GM23338 (cell line): ENCODE measurements around the gene LYZ. TPM values are rescaled to one million over a fixed set of nuclear protein-coding genes. Genes with fewer than 3 reads are reported as not detected.

Experiments used
- ATAC-seq: fragments of 200-7000 bp; cut with Tn5 transposase; 3 replicates; pipeline ENCODE4 v1.9.1; 2020
- DNase-seq: peaks from one replicate; pipeline ENCODE4 v3.0.0-alpha.2; 2015; ENCODE audit warnings: low spot score
- H2AFZ ChIP-seq: fragments of 200-600 bp; sonication (generic); 2 replicates; pipeline ENCODE4 v1.8.0; 2016; ENCODE audit warnings: antibody characterized with exemption, mild to moderate bottlenecking, moderate library complexity
- H3F3A ChIP-seq: fragments of 200-600 bp; sonication (generic); replicated peaks from 2 replicates; pipeline ENCODE4 v1.8.0; 2017; ENCODE audit warnings: antibody characterized with exemption, mixed run types, low read depth
- H3K27ac ChIP-seq: fragments of 200-600 bp; sonication (generic); 2 replicates; pipeline ENCODE4 v1.6.1; 2016; ENCODE audit warnings: low read depth
- H3K27me3 ChIP-seq: fragments of 200-600 bp; sonication (generic); 2 replicates; pipeline ENCODE4 v1.8.0; 2016; ENCODE audit warnings: mild to moderate bottlenecking, mixed run types, moderate library complexity; ENCODE audit not compliant: insufficient read depth
- H3K36me3 ChIP-seq: fragments of 200-600 bp; sonication (generic); 2 replicates; pipeline ENCODE4 v1.8.0; 2016; ENCODE audit warnings: mild to moderate bottlenecking; ENCODE audit not compliant: insufficient read depth
- H3K4me1 ChIP-seq: fragments of 200-600 bp; sonication (generic); 2 replicates; pipeline ENCODE4 v1.8.0; 2016; ENCODE audit warnings: mild to moderate bottlenecking, moderate library complexity; ENCODE audit not compliant: insufficient read depth
- H3K4me2 ChIP-seq: fragments of 200-600 bp; sonication (generic); 2 replicates; pipeline ENCODE4 v1.7.1; 2017; ENCODE audit warnings: mixed run types
- H3K4me3 ChIP-seq: fragments of 200-600 bp; sonication (generic); 2 replicates; pipeline ENCODE4 v1.6.1; 2016; ENCODE audit warnings: mixed run types
- H3K79me2 ChIP-seq: fragments of 200-600 bp; sonication (generic); replicated peaks from 2 replicates; pipeline ENCODE4 v1.8.0; 2017; ENCODE audit warnings: mild to moderate bottlenecking; ENCODE audit not compliant: insufficient read depth
- H3K9me2 ChIP-seq: fragments of 200-600 bp; sonication (generic); 2 replicates; pipeline ENCODE4 v1.8.0; 2017; ENCODE audit not compliant: insufficient read depth
- H4K20me1 ChIP-seq: fragments of 200-600 bp; sonication (generic); replicated peaks from 2 replicates; pipeline ENCODE4 v1.8.0; 2017; ENCODE audit warnings: mild to moderate bottlenecking; ENCODE audit not compliant: insufficient read depth
- H3K27ac Mint-ChIP-seq: 2 replicates; pipeline ENCODE4 v1.8.0; 2020; ENCODE audit warnings: inconsistent platforms, mild to moderate bottlenecking, moderate library complexity, mixed read lengths
- H3K27me3 Mint-ChIP-seq: 3 replicates; pipeline ENCODE4 v1.8.0; 2022; ENCODE audit warnings: low read depth, mild to moderate bottlenecking, moderate library complexity, mixed read lengths, inconsistent platforms; ENCODE audit not compliant: insufficient read depth, poor library complexity
- H3K36me3 Mint-ChIP-seq: 3 replicates; pipeline ENCODE4 v1.8.0; 2021; ENCODE audit warnings: low read depth, mild to moderate bottlenecking, inconsistent platforms, moderate library complexity, mixed read lengths
- H3K4me1 Mint-ChIP-seq: 3 replicates; pipeline ENCODE4 v1.8.0; 2020; ENCODE audit warnings: mild to moderate bottlenecking, inconsistent platforms, mixed read lengths
- H3K4me3 Mint-ChIP-seq: 3 replicates; pipeline ENCODE4 v1.8.0; 2021; ENCODE audit warnings: moderate library complexity, mild to moderate bottlenecking, inconsistent platforms, mixed read lengths
- H3K9me3 Mint-ChIP-seq: 3 replicates; pipeline ENCODE4 v1.8.0; 2020; ENCODE audit warnings: moderate library complexity, mild to moderate bottlenecking, inconsistent platforms, mixed read lengths
- CREB1 ChIP-seq: fragments of 250-450 bp; sonication (Bioruptor Pico); IDR thresholded peaks from 2 replicates; pipeline ENCODE4 v1.5.0; 2020; ENCODE audit warnings: low read depth, mild to moderate bottlenecking, moderate library complexity
- CTCF ChIP-seq, 2 experiments: fragments of 200-600 bp in 1 of 2; sonication (generic) in 1 of 2; conservative IDR thresholded peaks; 2 replicates each; pipeline versions ENCODE4 v1.5.1 to v1.6.1; 2016 to 2017; ENCODE audit warnings: antibody characterized with exemption in 2 of 2, low read depth in 2 of 2, mild to moderate bottlenecking in 2 of 2, moderate library complexity in 1 of 2
- ETS1 ChIP-seq: IDR thresholded peaks from 2 replicates; pipeline ENCODE4 v1.6.1; 2016; ENCODE audit warnings: antibody characterized with exemption
- JUNB ChIP-seq: IDR thresholded peaks from one replicate; pipeline ENCODE4 v1.6.1; 2016; ENCODE audit warnings: antibody characterized with exemption; ENCODE audit not compliant: unreplicated experiment
- NANOG ChIP-seq: IDR thresholded peaks from 2 replicates; pipeline ENCODE4 v1.6.1; 2016; ENCODE audit warnings: antibody characterized with exemption, borderline replicate concordance
- POLR2AphosphoS5 ChIP-seq: IDR thresholded peaks from 2 replicates; pipeline ENCODE4 v1.6.1; 2016; ENCODE audit warnings: antibody characterized with exemption, low read depth
- REST ChIP-seq: IDR thresholded peaks from one replicate; pipeline ENCODE4 v1.6.1; 2018; ENCODE audit warnings: antibody characterized with exemption; ENCODE audit not compliant: unreplicated experiment
- STAT1 ChIP-seq: IDR thresholded peaks from one replicate; pipeline ENCODE4 v1.6.1; 2016; ENCODE audit warnings: antibody characterized with exemption; ENCODE audit not compliant: unreplicated experiment
- ZNF114 ChIP-seq: fragments of 250-450 bp; sonication (Bioruptor Pico); IDR thresholded peaks from 2 replicates; pipeline ENCODE4 v1.5.0; 2020; ENCODE audit warnings: mild to moderate bottlenecking, moderate library complexity
- ZNF331 ChIP-seq: fragments of 250-450 bp; sonication (Bioruptor Pico); IDR thresholded peaks from 2 replicates; pipeline ENCODE4 v1.5.0; 2020; ENCODE audit warnings: low read depth, mild to moderate bottlenecking, moderate library complexity
- ZNF462 ChIP-seq: fragments of 250-450 bp; sonication (Bioruptor Pico); IDR thresholded peaks from 2 replicates; pipeline ENCODE4 v1.5.0; 2020; ENCODE audit warnings: mild to moderate bottlenecking, moderate library complexity
- long read RNA-seq: library from polyadenylated mRNA; unstranded; transcript quantifications from one replicate; pipeline ENCODE4 v2.0.0, GENCODE V29; 2020; ENCODE audit not compliant: unreplicated experiment
- polyA plus RNA-seq: library from polyadenylated mRNA; unstranded; fragments of >200 nt; fragmentation: Nextera tagmentation; extraction: Ambion mirVana; gene quantifications from 2 replicates; pipeline ENCODE4 v1.2.1, GENCODE V29; 2016
- total RNA-seq: library from RNA; depleted of rRNA; stranded (reverse); fragments of >200 nt; shearing (Covaris generic); gene quantifications from 2 replicates; pipeline ENCODE4 v1.2.3, GENCODE V29; 2014; rRNA removed

Gene LYZ
- not detected in 2 replicates for total RNA-seq
- polyA plus RNA-seq, result 0.16 TPM in 1 of 2 replicates, not detected in the other
- long read RNA-seq, result 0 reads

DNA sequence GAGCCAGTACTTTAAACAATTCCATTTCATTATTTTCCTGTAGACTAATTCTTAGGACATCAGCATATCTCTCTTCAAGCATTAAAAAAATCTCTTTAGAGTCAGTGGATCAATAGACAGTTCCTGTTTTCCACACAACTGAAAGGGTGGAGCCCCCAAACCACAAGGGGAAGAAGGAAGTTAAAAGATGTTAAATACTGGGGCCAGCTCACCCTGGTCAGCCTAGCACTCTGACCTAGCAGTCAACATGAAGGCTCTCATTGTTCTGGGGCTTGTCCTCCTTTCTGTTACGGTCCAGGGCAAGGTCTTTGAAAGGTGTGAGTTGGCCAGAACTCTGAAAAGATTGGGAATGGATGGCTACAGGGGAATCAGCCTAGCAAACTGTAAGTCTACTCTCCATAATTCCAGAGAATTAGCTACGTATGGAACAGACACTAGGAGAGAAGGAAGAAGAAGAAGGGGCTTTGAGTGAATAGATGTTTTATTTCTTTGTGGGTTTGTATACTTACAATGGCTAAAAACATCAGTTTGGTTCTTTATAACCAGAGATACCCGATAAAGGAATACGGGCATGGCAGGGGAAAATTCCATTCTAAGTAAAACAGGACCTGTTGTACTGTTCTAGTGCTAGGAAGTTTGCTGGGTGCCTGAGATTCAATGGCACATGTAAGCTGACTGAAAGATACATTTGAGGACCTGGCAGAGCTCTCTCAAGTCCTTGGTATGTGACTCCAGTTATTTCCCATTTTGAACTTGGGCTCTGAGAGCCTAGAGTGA, at the start of gene LYZ:
TSS of gene LYZ (plus strand) at position 220 of the 777 bp plus-strand sequence. CDS start at position 248, 28 bp downstream.
- Histone ChIP-seq H3K4me2 (no peak within 1 kb of the TSS), H3K9me2 (no peaks in the 10 kb centered on the region), H3K27me3 (no peaks in the 10 kb centered on the region), H3K36me3 (no peaks in the 10 kb centered on the region), H3F3A (no peaks in the 10 kb centered on the region), H2AFZ (peak within 1 kb of the TSS; percentile 83), H3K27ac (no peak within 1 kb of the TSS), H3K4me3 (no peak within 1 kb of the TSS), H3K4me1 (no peaks in the 10 kb centered on the region), H4K20me1 (no peaks in the 10 kb centered on the region), H3K79me2 (no peaks in the 10 kb centered on the region)
- ATAC-seq, result no peak
- no peak for TF ChIP-seq ETS1
- TF ChIP-seq JUNB, result no peak
- TF ChIP-seq STAT1, result no peak
- no peak for TF ChIP-seq NANOG
- no peak for TF ChIP-seq ZNF331
- no peak for TF ChIP-seq ZNF114 (CRISPR knock-in tag)
- no peak for TF ChIP-seq CREB1 (CRISPR knock-in tag)
- no peak for TF ChIP-seq POLR2AphosphoS5
- no peak for TF ChIP-seq ZNF462 (CRISPR knock-in tag)
- no peak for TF ChIP-seq CTCF (conservative IDR thresholded peaks at IDR 0.05; ENCODE audit: low read depth in 2 of 2)
- TF ChIP-seq REST, result no peak
- peak; percentile 34 for DNase-seq
- H3K27me3 Mint-ChIP-seq, result peaks cover 2% of the 10 kb centered on the region
- no peaks in the 10 kb centered on the region for H3K36me3 Mint-ChIP-seq
- no peak within 1 kb of the TSS for H3K27ac Mint-ChIP-seq
- H3K4me1 Mint-ChIP-seq, result peaks cover 4% of the 10 kb centered on the region
- H3K9me3 Mint-ChIP-seq, result no peaks in the 10 kb centered on the region
- H3K4me3 Mint-ChIP-seq, result no peak within 1 kb of the TSS
